ENCODE data around the gene BTBD6. TPM values are rescaled to one million over a fixed set of nuclear protein-coding genes. Genes with fewer than 3 reads are reported as not detected.

Gene BTBD6
- total RNA-seq, 2 donors from 2014 or later = 45.9 to 73.5 TPM

- no peak overlapping the region for H3K27ac ChIP-seq
- no peaks in the 10 kb centered on the region for H3K9me3 ChIP-seq
- H3K4me3 ChIP-seq = no peak overlapping the region
- H3K4me1 ChIP-seq (ENCODE audit: control insufficient read depth in 1 of 2, low read depth in 2 of 2) = no peaks in the 10 kb centered on the region
- no peaks in the 10 kb centered on the region for H3K36me3 ChIP-seq
- DNase-seq (ENCODE audit: low spot score) = no peak
- TF ChIP-seq CTCF (IDR thresholded peaks at IDR 0.05) = no peak
- ATAC-seq (ENCODE audit: insufficient number of reproducible peaks, low FRiP score, low read depth) = no peak
- no peaks in the 10 kb centered on the region for H3K27me3 ChIP-seq (replicated peaks; ENCODE audit: insufficient read depth)
These were observed 7.3 kb upstream of the BTBD6 start for GRCh38 chr14:105240811-105241576.

- Histone ChIP-seq H3K27ac (no peak overlapping the region), H3K4me3 (no peak overlapping the region), H3K27me3 (replicated peaks; ENCODE audit: insufficient read depth) (no peaks in the 10 kb centered on the region), H3K36me3 (no peaks in the 10 kb centered on the region), H3K4me1 (ENCODE audit: control insufficient read depth in 1 of 2, low read depth in 2 of 2) (no peaks in the 10 kb centered on the region), H3K9me3 (no peaks in the 10 kb centered on the region)
- DNase-seq (ENCODE audit: low spot score) (no peak), ATAC-seq (ENCODE audit: insufficient number of reproducible peaks, low FRiP score, low read depth) (no peak)
- TF ChIP-seq CTCF (IDR thresholded peaks at IDR 0.05) = no peak
These were observed 6.7 kb upstream of the BTBD6 start for GRCh38 chr14:105241641-105242040.

GRCh38 chr14:105244334-105244733 is 4.0 kb upstream of the BTBD6 start:
- TF ChIP-seq CTCF (IDR thresholded peaks at IDR 0.05) = no peak
- H3K9me3 ChIP-seq = no peaks in the 10 kb centered on the region
- ATAC-seq (ENCODE audit: insufficient number of reproducible peaks, low FRiP score, low read depth) (no peak), DNase-seq (ENCODE audit: low spot score) (no peak)
- no peak overlapping the region for H3K4me3 ChIP-seq
- H3K27ac ChIP-seq = no peak overlapping the region
- H3K4me1 ChIP-seq (ENCODE audit: control insufficient read depth in 1 of 2, low read depth in 2 of 2) = peaks cover 8 to 11% of the 10 kb centered on the region in 2 donors
- H3K36me3 ChIP-seq = no peaks in the 10 kb centered on the region
- no peaks in the 10 kb centered on the region for H3K27me3 ChIP-seq (replicated peaks; ENCODE audit: insufficient read depth)

DNA sequence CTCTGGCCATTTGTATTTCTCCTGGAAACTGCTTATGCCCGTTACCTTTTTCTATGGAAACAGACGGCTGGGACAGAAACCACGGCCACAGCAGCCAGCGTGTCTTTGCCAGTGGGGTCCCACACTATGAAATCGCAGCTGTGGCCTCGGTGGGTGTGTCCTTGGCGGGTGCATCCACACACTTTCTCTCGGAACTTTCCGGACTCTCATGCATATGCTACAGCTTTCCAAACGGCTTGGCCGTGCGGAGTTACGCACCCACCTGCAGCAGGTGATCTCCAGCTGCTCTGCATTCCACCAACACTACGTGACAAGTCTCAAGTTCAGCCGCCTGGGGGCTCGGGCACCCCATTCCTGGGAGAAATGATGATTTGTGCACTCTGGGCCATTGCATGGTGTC is 1.3 kb upstream of the BTBD6 start:
- ATAC-seq (ENCODE audit: insufficient number of reproducible peaks, low FRiP score, low read depth) = no peak
- TF ChIP-seq CTCF (IDR thresholded peaks at IDR 0.05) = no peak

GRCh38 chr14:105247715-105248367 is 492 bp upstream of the BTBD6 start:
- H3K4me3 ChIP-seq = peak overlapping the region; percentile 74
- TF ChIP-seq CTCF (IDR thresholded peaks at IDR 0.05) = no peak
- peak overlapping the region; percentile 60 to 77 for H3K27ac ChIP-seq
- ATAC-seq (ENCODE audit: insufficient number of reproducible peaks, low FRiP score, low read depth) (no peak), DNase-seq (ENCODE audit: low spot score) (no peak)
- H3K27me3 ChIP-seq (replicated peaks; ENCODE audit: insufficient read depth) = no peaks in the 10 kb centered on the region
- H3K4me1 ChIP-seq (ENCODE audit: control insufficient read depth in 1 of 2, low read depth in 2 of 2) = peaks cover 11 to 24% of the 10 kb centered on the region in 2 donors
- no peaks in the 10 kb centered on the region for H3K9me3 ChIP-seq
- H3K36me3 ChIP-seq = peaks cover 5% of the 10 kb centered on the region

More for the DNA sequence above, 1.3 kb upstream of the BTBD6 start:
- no peak overlapping the region for H3K4me3 ChIP-seq
- peaks cover 11 to 24% of the 10 kb centered on the region in 2 donors for H3K4me1 ChIP-seq (ENCODE audit: control insufficient read depth in 1 of 2, low read depth in 2 of 2)
- no peaks in the 10 kb centered on the region for H3K36me3 ChIP-seq
- H3K27ac ChIP-seq = no peak overlapping the region
- no peak for DNase-seq (ENCODE audit: low spot score)
- no peaks in the 10 kb centered on the region for H3K9me3 ChIP-seq
- H3K27me3 ChIP-seq (replicated peaks; ENCODE audit: insufficient read depth) = no peaks in the 10 kb centered on the region
